Ovary (tissue), 9 donors: ENCODE measurements around the gene KRT2. TPM values are rescaled to one million over a fixed set of nuclear protein-coding genes. Genes with fewer than 3 reads are reported as not detected.

Source experiments
- DNase-seq, 5 donors: peaks; one replicate each; pipeline ENCODE4 v3.0.0-alpha.2; 2019 to 2020
- H3K27ac ChIP-seq, 2 donors: fragments of 200-600 bp; one replicate each; pipeline versions ENCODE4 v1.5.1 to v1.8.0; 2019 to 2022
- H3K27me3 ChIP-seq: fragments of 200-600 bp; one replicate; pipeline ENCODE4 v1.8.0; 2022
- H3K36me3 ChIP-seq: fragments of 200-600 bp; sonication (generic); one replicate; pipeline ENCODE4 v1.5.1; 2019
- H3K4me1 ChIP-seq: one replicate; pipeline ENCODE4 v1.8.1; 2013; ENCODE audit warnings: mild to moderate bottlenecking, moderate library complexity; ENCODE audit not compliant: insufficient read depth
- H3K4me3 ChIP-seq: fragments of 200-600 bp; sonication (generic); one replicate; pipeline ENCODE4 v1.5.1; 2017
- H3K9me3 ChIP-seq, 2 donors: fragments of 200-600 bp in 1 of 2; sonication (generic) in 1 of 2; one replicate each; pipeline versions ENCODE4 v1.5.1 to v1.8.1; 2013 to 2019; ENCODE audit warnings: mild to moderate bottlenecking in 1 of 2, moderate library complexity in 1 of 2
- CTCF ChIP-seq, 3 donors: fragments of 450-650 bp in 2 of 3; fragments of 200-600 bp in 1 of 3; IDR thresholded peaks; one replicate each; pipeline versions ENCODE4 v1.5.1 to v1.8.0; 2016 to 2022; ENCODE audit warnings: antibody characterized with exemption in 3 of 3, mild to moderate bottlenecking in 1 of 3
- EP300 ChIP-seq: sonication (generic); formaldehyde crosslinking; IDR thresholded peaks from one replicate; pipeline ENCODE4 v1.6.1; 2017; ENCODE audit warnings: antibody characterized with exemption
- POLR2A ChIP-seq: fragments of 450-650 bp; IDR thresholded peaks from one replicate; pipeline ENCODE4 v1.6.1; 2017; ENCODE audit warnings: antibody characterized with exemption, mild to moderate bottlenecking, moderate library complexity
- WGBS, 3 donors: extraction: QIAGEN DNeasy Blood & Tissue Kit in 1 of 3; methylation state at CpG; one replicate each; pipeline versions ENCODE4 v1.1.5 to v1.1.7; 2013 to 2017; 5-methylcytosine and 5-hydroxymethylcytosine counted together
- intact Hi-C, 4 donors: fragments of 100-400 bp; cut with DNase I; formaldehyde crosslinking; loops; one replicate each; pipeline versions ENCODE4 v1.11.0 to v1.15.1; 2022 to 2023
- polyA plus RNA-seq, 2 donors: library from polyadenylated mRNA; stranded (reverse); fragments of 200-250 nt in 1 of 2; fragments of 350-450 nt in 1 of 2; fragmentation: Illumina TruSeq in 1 of 2; extraction: RNeasy Lipid Tissue Mini Kit (QIAGEN cat#74804) in 1 of 2; gene quantifications; one replicate each; pipeline ENCODE4 v1.2.3, GENCODE V29; 2013 to 2014
- total RNA-seq, 7 donors: library from RNA; depleted of rRNA in 2 of 7; stranded (reverse); fragments of >200 nt in 2 of 7; fragmentation: NEBNext Ultra II Directional in 3 of 7; extraction: Animal tissue kit (Norgen Biotek cat#: 25700) in 3 of 7; gene quantifications; one replicate each; pipeline versions ENCODE4 v1.1.0 to v1.2.4, GENCODE V29; 2016 to 2023
- donor health status: DM: no; HTN: no; CAD: no; lungs with moderate emphysema.
- donor health status: DM: no; HTN: no; CAD: no.
- donor health status: Bipolar disorder and iron deficiency.
- donor health status: DM: yes; HTN: yes; CAD: no.
- donor health status: DM: no; HTN: no; CAD: no.
- donor health status: DM: yes; HTN: yes; CAD: no.

The KRT2 gene
- total and polyA plus RNA-seq, 9 donors, result not detected

GRCh38 chr12:52631264-52631663 lies 20.7 kb downstream of the KRT2 start:
- intact Hi-C loops, result no loop called here
- DNase-seq, result no peak

GRCh38 chr12:52630599-52631200 lies 21.3 kb downstream of the KRT2 start:
- TF ChIP-seq EP300 (no peak), CTCF (IDR thresholded peaks at IDR 0.05) (no peak), POLR2A (no peak)
- Histone ChIP-seq H3K27ac (no peak overlapping the region), H3K4me1 (no peaks in the 10 kb centered on the region), H3K4me3 (no peak overlapping the region), H3K27me3 (no peaks in the 10 kb centered on the region), H3K36me3 (no peaks in the 10 kb centered on the region), H3K9me3 (no peaks in the 10 kb centered on the region)
- no peak for DNase-seq
- intact Hi-C loops, result no loop called here
- 59 to 76% (median 69%) methylated on average over 4 of the region's 4 CpGs for WGBS, 3 donors

More at GRCh38 chr12:52631264-52631663, 20.7 kb downstream of the KRT2 start:
- H3K4me3 ChIP-seq, result no peak overlapping the region
- TF ChIP-seq POLR2A (no peak), EP300 (no peak), CTCF (IDR thresholded peaks at IDR 0.05) (no peak)
- WGBS, 3 donors, result 36 to 49% (median 37%) methylated on average over 4 of the region's 4 CpGs
- H3K9me3 ChIP-seq, result no peaks in the 10 kb centered on the region
- no peaks in the 10 kb centered on the region for H3K36me3 ChIP-seq
- H3K27ac ChIP-seq, result no peak overlapping the region
- no peaks in the 10 kb centered on the region for H3K27me3 ChIP-seq
- H3K4me1 ChIP-seq, result no peaks in the 10 kb centered on the region

GRCh38 chr12:52630008-52630500 lies 22.0 kb downstream of the KRT2 start:
- Histone ChIP-seq H3K4me3 (no peak overlapping the region), H3K36me3 (no peaks in the 10 kb centered on the region), H3K27me3 (no peaks in the 10 kb centered on the region), H3K9me3 (no peaks in the 10 kb centered on the region), H3K27ac (no peak overlapping the region), H3K4me1 (no peaks in the 10 kb centered on the region)
- no peak for DNase-seq
- TF ChIP-seq CTCF (IDR thresholded peaks at IDR 0.05) (no peak), EP300 (no peak), POLR2A (no peak)
- intact Hi-C loops, result no loop called here
- 63 to 76% (median 70%) methylated on average over 7 of the region's 7 CpGs for WGBS, 3 donors

- Histone ChIP-seq H3K4me3 (no peak overlapping the region), H3K36me3 (no peaks in the 10 kb centered on the region), H3K27me3 (no peaks in the 10 kb centered on the region), H3K27ac (no peak overlapping the region), H3K4me1 (no peaks in the 10 kb centered on the region), H3K9me3 (no peaks in the 10 kb centered on the region)
- intact Hi-C loops, result no loop called here
- DNase-seq, result no peak
- TF ChIP-seq CTCF (IDR thresholded peaks at IDR 0.05) (no peak), POLR2A (no peak), EP300 (no peak)
- WGBS, 3 donors, result 65 to 84% (median 75%) methylated on average over 12 of the region's 12 CpGs
These were observed 22.6 kb downstream of the KRT2 start for GRCh38 chr12:52629281-52630007.
